Mesendoderm (in vitro differentiated cells): ENCODE measurements around the gene SPPL2B.

Experiments used
- DNase-seq: peaks from one replicate; pipeline ENCODE4 v3.0.0; 2013
- H2AK5ac ChIP-seq: 2 replicates; pipeline ENCODE4 v1.6.1; 2013; ENCODE audit warnings: low read length, inconsistent platforms
- H2BK120ac ChIP-seq: 2 replicates; pipeline ENCODE4 v1.6.1; 2013; ENCODE audit warnings: low read depth, mild to moderate bottlenecking, low read length, moderate library complexity, mixed read lengths
- H2BK15ac ChIP-seq: replicated peaks from 2 replicates; pipeline ENCODE4 v1.6.1; 2013; ENCODE audit warnings: low read depth, mild to moderate bottlenecking, moderate library complexity
- H2BK5ac ChIP-seq: 2 replicates; pipeline ENCODE4 v1.6.1; 2013; ENCODE audit warnings: low read length, inconsistent platforms
- H3K18ac ChIP-seq: 2 replicates; pipeline ENCODE4 v1.6.1; 2013; ENCODE audit warnings: mild to moderate bottlenecking, low read length, mixed read lengths
- H3K23ac ChIP-seq: one replicate; pipeline ENCODE4 v1.6.1; 2013; ENCODE audit warnings: low read length
- H3K27ac ChIP-seq: 2 replicates; pipeline ENCODE4 v1.5.1; 2013; ENCODE audit warnings: low read depth, mild to moderate bottlenecking, inconsistent platforms, low read length, moderate library complexity
- H3K27me3 ChIP-seq: 2 replicates; pipeline ENCODE4 v1.6.1; 2013; ENCODE audit warnings: low read length, control low read depth, mild to moderate bottlenecking, inconsistent platforms; ENCODE audit not compliant: insufficient read depth, poor library complexity
- H3K36me3 ChIP-seq: 2 replicates; pipeline ENCODE4 v1.6.1; 2013; ENCODE audit warnings: low read length, inconsistent platforms; ENCODE audit not compliant: control insufficient read depth, insufficient read depth
- H3K4ac ChIP-seq: one replicate; pipeline ENCODE4 v1.6.1; 2013; ENCODE audit warnings: low read depth, mild to moderate bottlenecking, low read length, moderate library complexity
- H3K4me1 ChIP-seq: 2 replicates; pipeline ENCODE4 v1.6.1; 2013; ENCODE audit warnings: low read depth, low read length, inconsistent platforms; ENCODE audit not compliant: control insufficient read depth
- H3K4me2 ChIP-seq: 2 replicates; pipeline ENCODE4 v1.6.1; 2013; ENCODE audit warnings: low read length
- H3K4me3 ChIP-seq: 2 replicates; pipeline ENCODE4 v1.5.1; 2013; ENCODE audit warnings: mild to moderate bottlenecking, low read length
- H3K56ac ChIP-seq: one replicate; pipeline ENCODE4 v1.6.1; 2013; ENCODE audit warnings: low read length
- H3K79me1 ChIP-seq: 2 replicates; pipeline ENCODE4 v1.6.1; 2013; ENCODE audit warnings: low read length, inconsistent platforms
- H3K79me2 ChIP-seq: 2 replicates; pipeline ENCODE4 v1.6.1; 2013; ENCODE audit warnings: mild to moderate bottlenecking, low read length; ENCODE audit not compliant: control insufficient read depth, insufficient read depth
- H3K9ac ChIP-seq: 2 replicates; pipeline ENCODE4 v1.6.1; 2013; ENCODE audit warnings: low read length, inconsistent platforms
- H4K5ac ChIP-seq: one replicate; pipeline ENCODE4 v1.6.1; 2013; ENCODE audit warnings: low read length
- H4K8ac ChIP-seq: one replicate; pipeline ENCODE4 v1.6.1; 2013; ENCODE audit warnings: low read depth, mild to moderate bottlenecking, control low read depth, low read length, moderate library complexity
- WGBS: extraction: QIAGEN DNeasy Blood & Tissue Kit; methylation state at CpG from one replicate; pipeline ENCODE4 v1.1.7; 2013; ENCODE audit warnings: low lambda C conversion rate, missing lambda C conversion rate; ENCODE audit not compliant: insufficient coverage; ENCODE audit errors: extremely low coverage; 5-methylcytosine and 5-hydroxymethylcytosine counted together

Gene SPPL2B

DNA sequence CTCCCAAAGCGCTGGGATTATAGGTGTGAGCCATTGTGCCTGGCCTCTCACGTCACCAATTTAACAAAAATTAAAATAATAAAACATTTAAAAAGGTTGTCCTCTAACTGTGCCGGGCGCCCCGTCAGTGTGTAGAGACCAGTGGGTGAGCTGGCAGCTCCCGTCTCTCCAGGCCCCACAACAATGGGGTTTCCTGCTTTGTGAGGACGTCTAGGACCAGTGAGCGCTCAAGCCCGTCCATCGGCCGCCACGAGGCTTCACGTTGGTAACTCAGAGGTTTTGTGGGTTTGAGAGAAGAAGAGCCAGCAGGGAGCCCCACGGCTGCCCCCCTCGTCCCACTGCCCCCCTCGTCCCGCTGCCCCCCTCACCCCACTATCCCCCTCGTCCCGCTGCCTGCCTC, 4.8 kb upstream of the SPPL2B start:
- H4K8ac ChIP-seq = no peak overlapping the region
- no peak overlapping the region for H3K27ac ChIP-seq
- no peak for DNase-seq
- WGBS = no CpG with 5 or more reads among the region's 19 CpGs
- peaks cover 2% of the 10 kb centered on the region for H3K36me3 ChIP-seq
- no peak overlapping the region for H2BK120ac ChIP-seq
- no peak overlapping the region for H2BK15ac ChIP-seq
- no peaks in the 10 kb centered on the region for H3K27me3 ChIP-seq
- peaks cover 11% of the 10 kb centered on the region for H3K79me1 ChIP-seq
- H2BK5ac ChIP-seq = no peak overlapping the region
- H3K9ac ChIP-seq = no peak overlapping the region
- no peak overlapping the region for H3K23ac ChIP-seq
- no peak overlapping the region for H3K4me3 ChIP-seq
- H3K79me2 ChIP-seq = peaks cover 19% of the 10 kb centered on the region
- no peak overlapping the region for H3K56ac ChIP-seq
- H4K5ac ChIP-seq = no peak overlapping the region
- H2AK5ac ChIP-seq = no peak overlapping the region
- no peak overlapping the region for H3K18ac ChIP-seq
- no peak overlapping the region for H3K4ac ChIP-seq
- no peak overlapping the region for H3K4me2 ChIP-seq
- no peaks in the 10 kb centered on the region for H3K4me1 ChIP-seq

DNA sequence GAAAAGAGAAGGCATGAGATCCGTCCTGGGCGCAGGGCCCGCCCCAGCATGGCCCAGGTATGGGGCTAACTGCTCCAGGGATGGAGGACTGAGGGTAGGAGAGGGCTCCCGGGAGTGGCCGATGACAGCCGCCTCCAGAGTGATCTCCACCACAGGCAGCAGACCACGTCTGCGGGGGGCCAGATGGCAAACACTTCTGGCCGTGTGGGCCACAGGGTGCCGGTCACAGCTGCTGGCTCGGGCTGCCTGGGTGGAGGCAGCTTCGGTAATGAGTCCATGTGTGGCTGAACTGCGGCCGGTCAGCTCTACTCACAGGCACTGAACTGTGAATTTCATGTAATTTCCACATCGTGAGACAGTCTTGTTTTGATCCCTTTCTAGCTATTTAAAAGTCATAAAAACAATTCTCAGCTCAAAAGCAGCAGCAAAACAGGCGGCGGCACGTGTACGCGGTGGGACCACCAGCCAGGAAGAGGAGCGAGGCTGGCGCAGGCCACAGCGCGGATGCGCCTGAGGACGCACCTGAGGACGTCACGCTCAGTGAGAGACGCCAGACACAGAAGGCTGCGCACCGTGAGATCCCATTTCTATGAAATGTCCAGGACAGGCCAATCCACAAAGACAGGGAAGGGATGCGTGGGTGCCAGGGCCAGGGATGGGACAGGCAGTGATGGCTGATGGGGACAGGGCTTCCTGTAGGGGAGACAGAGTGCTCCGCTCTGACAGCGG, 4.1 kb upstream of the SPPL2B start:
- H4K5ac ChIP-seq = no peak overlapping the region
- H3K36me3 ChIP-seq = peaks cover 2% of the 10 kb centered on the region
- H3K4ac ChIP-seq = no peak overlapping the region
- H3K9ac ChIP-seq = no peak overlapping the region
- H2AK5ac ChIP-seq = no peak overlapping the region
- H3K4me1 ChIP-seq = no peaks in the 10 kb centered on the region
- H3K27ac ChIP-seq = no peak overlapping the region
- H3K18ac ChIP-seq = no peak overlapping the region
- no peaks in the 10 kb centered on the region for H3K27me3 ChIP-seq
- H3K79me2 ChIP-seq = peaks cover 26% of the 10 kb centered on the region
- H3K56ac ChIP-seq = no peak overlapping the region
- no peak overlapping the region for H4K8ac ChIP-seq
- no peak overlapping the region for H3K4me2 ChIP-seq
- no CpG with 5 or more reads among the region's 34 CpGs for WGBS
- peaks cover 17% of the 10 kb centered on the region for H3K79me1 ChIP-seq
- H2BK15ac ChIP-seq = no peak overlapping the region
- no peak overlapping the region for H2BK5ac ChIP-seq
- no peak overlapping the region for H3K23ac ChIP-seq
- no peak overlapping the region for H2BK120ac ChIP-seq
- DNase-seq = no peak
- H3K4me3 ChIP-seq = no peak overlapping the region

DNA sequence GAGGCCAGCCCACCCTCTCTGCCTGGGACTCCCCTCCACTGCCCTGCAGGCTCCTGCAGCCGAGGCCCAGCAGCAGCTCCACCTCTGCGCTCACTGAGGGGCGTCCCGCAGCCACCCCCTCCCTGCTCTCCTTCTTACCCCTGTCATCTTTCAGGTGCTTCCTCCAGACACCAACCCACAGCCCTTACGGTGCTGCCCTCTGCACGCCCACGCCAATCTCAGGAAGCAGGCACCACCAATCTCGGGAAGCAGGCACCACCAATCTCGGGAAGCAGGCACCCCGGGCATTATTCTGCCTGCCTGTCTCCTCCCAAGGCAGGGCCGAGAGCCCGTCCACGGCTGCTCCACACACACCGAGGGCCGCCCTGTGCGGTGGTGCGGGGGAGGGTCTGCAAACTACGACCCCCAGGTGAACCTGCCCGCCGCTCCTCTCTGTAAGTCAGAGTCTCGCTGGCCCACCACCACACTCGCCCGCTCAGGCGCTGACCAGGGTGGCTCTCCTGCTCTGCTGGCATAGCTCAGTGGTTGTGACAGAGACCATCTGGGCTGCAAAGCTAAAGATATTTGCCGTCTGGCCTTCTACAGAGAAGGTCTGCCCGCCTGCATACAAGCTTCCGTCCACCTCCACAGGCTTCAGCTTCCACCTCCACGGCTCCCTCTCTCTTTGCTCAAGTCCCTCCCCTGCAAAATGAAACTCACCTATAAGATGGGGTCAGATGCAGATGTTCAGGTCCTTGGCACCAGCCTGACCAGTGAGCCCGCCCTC, 3.0 kb upstream of the SPPL2B start:
- Histone ChIP-seq H2BK15ac (no peak overlapping the region), H3K56ac (no peak overlapping the region), H4K5ac (no peak overlapping the region), H2AK5ac (no peak overlapping the region), H3K79me1 (peaks cover 23% of the 10 kb centered on the region), H3K9ac (no peak overlapping the region), H3K4me2 (no peak overlapping the region), H3K23ac (no peak overlapping the region), H3K4me3 (no peak overlapping the region), H3K36me3 (peaks cover 2% of the 10 kb centered on the region), H4K8ac (no peak overlapping the region), H2BK5ac (no peak overlapping the region), H3K4me1 (peaks cover 2% of the 10 kb centered on the region), H2BK120ac (no peak overlapping the region), H3K27me3 (no peaks in the 10 kb centered on the region), H3K79me2 (peaks cover 31% of the 10 kb centered on the region), H3K18ac (no peak overlapping the region), H3K27ac (no peak overlapping the region), H3K4ac (no peak overlapping the region)
- WGBS = no CpG with 5 or more reads among the region's 29 CpGs
- no peak for DNase-seq

DNA sequence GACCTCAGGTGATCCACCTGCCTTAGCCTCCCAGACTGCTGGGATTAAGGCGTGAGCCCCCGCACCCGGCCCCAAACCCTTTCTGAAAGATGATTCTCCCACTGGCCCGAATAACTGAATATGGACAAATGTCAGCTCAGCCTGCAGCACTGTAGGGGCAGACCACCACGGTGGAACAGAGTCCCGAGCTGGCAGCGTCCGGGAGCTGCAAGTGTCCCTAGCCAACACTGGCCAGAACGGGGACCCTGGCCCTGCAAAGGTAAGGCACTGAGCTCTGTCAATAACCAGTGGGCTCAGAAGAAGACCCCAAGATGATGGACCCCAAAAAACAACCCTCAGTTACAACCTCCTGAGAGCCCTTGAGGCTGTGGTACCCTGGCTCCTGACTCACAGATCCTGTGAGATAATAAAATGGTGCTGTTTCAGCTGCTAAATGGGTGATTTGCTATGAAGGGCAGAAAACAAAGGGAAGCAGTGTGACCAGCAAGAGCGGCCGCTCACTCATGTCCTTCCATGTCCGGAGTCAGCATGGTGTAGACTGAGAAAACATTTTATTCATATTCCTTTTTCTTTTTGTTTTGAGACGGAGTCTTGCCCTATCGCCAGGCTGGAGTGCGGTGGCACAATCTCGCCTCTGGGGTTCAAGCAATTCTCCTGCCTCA, 1.7 kb upstream of the SPPL2B start:
- no CpG with 5 or more reads among the region's 16 CpGs for WGBS
- Histone ChIP-seq H3K4me1 (peaks cover 2% of the 10 kb centered on the region), H3K27ac (no peak overlapping the region), H2BK5ac (no peak overlapping the region), H3K79me2 (peaks cover 44% of the 10 kb centered on the region), H3K36me3 (peaks cover 2% of the 10 kb centered on the region), H3K4ac (no peak overlapping the region), H3K4me3 (no peak overlapping the region), H3K23ac (no peak overlapping the region), H3K27me3 (no peaks in the 10 kb centered on the region), H2BK120ac (no peak overlapping the region), H3K56ac (no peak overlapping the region), H4K5ac (no peak overlapping the region), H3K9ac (peak overlapping the region; percentile 49), H4K8ac (no peak overlapping the region), H2BK15ac (no peak overlapping the region), H2AK5ac (no peak overlapping the region), H3K4me2 (no peak overlapping the region), H3K79me1 (peaks cover 27% of the 10 kb centered on the region), H3K18ac (no peak overlapping the region)
- peak; percentile 14 for DNase-seq

DNA sequence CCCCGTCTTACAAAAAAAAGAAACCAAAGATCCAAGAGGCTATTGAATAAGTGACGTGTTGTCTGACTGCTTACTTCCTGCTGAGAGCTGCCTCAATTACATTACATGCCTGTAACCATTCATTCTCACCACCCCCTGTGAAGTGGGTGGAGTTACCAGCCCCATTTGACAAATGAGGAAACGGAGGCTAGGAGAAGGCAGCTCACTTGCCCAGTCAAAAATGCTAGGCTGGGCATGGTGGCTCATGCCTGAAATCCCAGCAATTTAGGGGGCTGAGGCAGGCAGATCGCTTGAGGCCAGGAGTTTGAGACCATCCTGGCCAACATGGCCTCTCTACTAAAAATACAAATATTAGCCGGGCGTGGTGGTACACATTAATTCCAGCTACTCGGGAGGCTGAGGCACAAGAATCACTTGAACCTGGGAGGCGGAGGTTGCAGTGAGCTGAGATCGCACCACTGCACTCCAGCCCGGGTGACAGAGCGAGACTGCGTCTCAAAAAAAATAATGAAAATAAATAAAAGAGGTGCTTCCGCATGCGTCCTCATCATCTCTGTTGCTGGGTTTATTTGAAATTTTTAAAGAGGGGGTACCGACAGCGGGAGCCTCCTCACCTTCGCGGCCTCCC, 597 bp upstream of the SPPL2B start:
- H4K8ac ChIP-seq = no peak overlapping the region
- H3K4me3 ChIP-seq = peak overlapping the region; percentile 99
- H3K9ac ChIP-seq = peak overlapping the region; percentile 98
- no peaks in the 10 kb centered on the region for H3K27me3 ChIP-seq
- peak overlapping the region; percentile 56 for H3K27ac ChIP-seq
- no peak overlapping the region for H3K18ac ChIP-seq
- H3K79me1 ChIP-seq = peaks cover 29% of the 10 kb centered on the region
- no peak overlapping the region for H4K5ac ChIP-seq
- H2AK5ac ChIP-seq = no peak overlapping the region
- peak overlapping the region; percentile 57 for H3K4ac ChIP-seq
- no peak overlapping the region for H3K23ac ChIP-seq
- H2BK120ac ChIP-seq = no peak overlapping the region
- peaks cover 2% of the 10 kb centered on the region for H3K4me1 ChIP-seq
- H2BK15ac ChIP-seq = no peak overlapping the region
- DNase-seq = peak; percentile 90
- H3K4me2 ChIP-seq = peak overlapping the region; percentile 30
- H2BK5ac ChIP-seq = no peak overlapping the region
- H3K56ac ChIP-seq = peak overlapping the region; percentile 99
- WGBS = no CpG with 5 or more reads among the region's 18 CpGs
- peaks cover 52% of the 10 kb centered on the region for H3K79me2 ChIP-seq
- peaks cover 2% of the 10 kb centered on the region for H3K36me3 ChIP-seq
